RWPE1 (cell line): ENCODE measurements around the gene CAPS.

Experiments
- CTCF ChIA-PET: fragments of 350-600 bp; sonication (Branson Sonifier 250); formaldehyde crosslinking; extraction: SDS; loops from one replicate; lab custom pipeline; 2021; lab: Yijun Ruan, JAX
- POLR2A ChIA-PET: fragments of 400-600 bp; formaldehyde crosslinking; extraction: SDS; loops from one replicate; lab custom pipeline; 2020; ENCODE audit warnings: antibody characterized with exemption; ENCODE audit not compliant: low non-redundant PET; lab: Yijun Ruan, JAX
- DNase-seq: peaks from one replicate; pipeline ENCODE4 v3.0.0; 2012; ENCODE audit warnings: low spot score
- H3K27ac ChIP-seq: fragments of 450-650 bp; 2 replicates; pipeline ENCODE4 v1.5.1; 2017
- CTCF ChIP-seq: fragments of 450-650 bp; conservative IDR thresholded peaks from 2 replicates; pipeline ENCODE4 v1.5.1; 2017; ENCODE audit warnings: low read depth, mild to moderate bottlenecking

Gene CAPS

GRCh38 chr19:5956323-5956722 lies 42.3 kb downstream of the CAPS start:
- no peak for TF ChIP-seq CTCF
- no peak for DNase-seq
- ChIA-PET POLR2A (no interaction called here), CTCF (interaction anchor here (1.4 kb wide), 1 partner anchor 152 kb away, joined by 5 read pairs; no protein-coding TSS in a partner anchor)
- H3K27ac ChIP-seq, result peak overlapping the region; percentile 22; the same call in 1 of the 2 replicates

DNA sequence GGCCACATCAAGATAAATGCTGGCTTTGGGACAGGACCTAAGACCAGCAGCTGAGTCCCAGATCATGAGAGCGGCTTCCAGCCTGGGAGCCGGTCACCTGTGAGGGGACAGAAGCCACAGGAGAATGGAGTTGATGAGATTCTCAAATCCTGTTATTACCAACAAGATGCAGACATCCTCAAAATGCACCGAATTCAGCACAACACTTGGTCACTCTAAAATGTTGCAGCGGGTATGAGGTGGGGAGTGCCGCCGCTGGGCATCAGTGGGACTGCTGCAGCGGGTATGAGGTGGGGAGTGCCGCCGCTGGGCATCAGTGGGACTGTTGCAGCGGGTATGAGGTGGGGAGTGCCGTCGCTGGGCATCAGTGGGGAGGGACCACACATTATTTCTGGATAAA lies 42.7 kb downstream of the CAPS start:
- CTCF ChIA-PET, result interaction anchor here (1.4 kb wide), 1 partner anchor 153 kb away, joined by 5 read pairs; no protein-coding TSS in a partner anchor
- peak overlapping the region; percentile 22; the same call in 1 of the 2 replicates for H3K27ac ChIP-seq
- no peak for DNase-seq
- POLR2A ChIA-PET, result no interaction called here
- no peak for TF ChIP-seq CTCF

GRCh38 chr19:5957170-5957569 lies 43.1 kb downstream of the CAPS start:
- CTCF ChIA-PET, result no interaction called here
- H3K27ac ChIP-seq, result peak overlapping the region; percentile 22; the same call in 1 of the 2 replicates
- no peak for TF ChIP-seq CTCF
- DNase-seq, result no peak
- POLR2A ChIA-PET, result no interaction called here

- no peak for TF ChIP-seq CTCF
- H3K27ac ChIP-seq, result peak overlapping the region; percentile 12; the same call in 1 of the 2 replicates
- CTCF ChIA-PET, result no interaction called here
- DNase-seq, result no peak
- POLR2A ChIA-PET, result no interaction called here
Observed at GRCh38 chr19:5958074-5958850, 44.2 kb downstream of the CAPS start.

GRCh38 chr19:5958851-5959122 lies 44.7 kb downstream of the CAPS start:
- DNase-seq, result no peak
- no peak for TF ChIP-seq CTCF
- POLR2A ChIA-PET, result no interaction called here
- peak overlapping the region; percentile 12; the same call in 1 of the 2 replicates for H3K27ac ChIP-seq
- CTCF ChIA-PET, result no interaction called here

DNA sequence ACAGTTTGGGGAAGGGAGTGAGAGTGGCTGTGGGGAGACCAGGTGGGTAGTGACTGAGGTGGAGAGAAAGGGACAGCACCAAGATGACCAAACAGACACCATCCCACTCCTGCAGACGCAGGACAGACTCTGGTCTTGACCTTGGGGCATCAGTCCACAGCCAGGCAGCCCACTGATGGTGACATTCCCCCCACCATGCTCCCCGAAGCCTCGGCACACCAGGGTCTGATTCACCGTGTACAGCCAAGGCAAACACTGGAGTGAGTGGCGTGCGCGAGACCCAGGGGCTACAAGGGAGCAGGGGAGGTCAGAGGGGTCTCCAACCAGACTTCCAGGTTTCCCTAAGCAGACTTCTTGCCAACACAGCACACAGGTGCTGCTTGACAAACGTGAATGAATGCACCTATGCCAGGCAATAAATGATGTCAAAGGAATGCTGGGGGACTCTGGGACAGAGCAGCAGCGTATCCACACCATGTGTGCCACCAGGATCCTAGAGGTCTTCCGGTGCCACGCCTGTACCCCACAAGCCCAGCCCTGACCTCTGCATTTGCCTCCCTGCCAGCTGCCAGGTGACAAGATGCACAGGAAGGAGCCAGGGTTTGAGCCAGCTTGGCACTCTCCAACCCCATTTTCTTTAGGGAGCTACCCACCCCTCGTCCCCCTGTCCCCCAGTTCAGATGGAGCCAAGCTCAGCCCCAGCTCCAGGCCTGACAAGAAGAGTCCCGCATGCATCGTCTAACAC lies 45.4 kb downstream of the CAPS start:
- no peak for DNase-seq
- no peak for TF ChIP-seq CTCF
- ChIA-PET POLR2A (no interaction called here), CTCF (interaction anchor here (0.8 to 1.0 kb wide), 2 partner anchors 8 to 10 kb away, joined by 3 read pairs; no protein-coding TSS in a partner anchor)
- H3K27ac ChIP-seq, result no peak overlapping the region
